K562 (cell line): ENCODE measurements around the gene ITPR1. TPM values are rescaled to one million over a fixed set of nuclear protein-coding genes. Genes with fewer than 3 reads are reported as not detected.

Experiments used
- KDM4B ChIP-seq, 2 experiments: fragments of 450-650 bp in 1 of 2; sonication (generic) in 1 of 2; IDR thresholded peaks; 2 replicates each; pipeline ENCODE4 v1.6.1; 2016 to 2017; ENCODE audit warnings: borderline replicate concordance in 2 of 2, antibody characterized with exemption in 1 of 2, low read depth in 1 of 2, mild to moderate bottlenecking in 1 of 2
- MECOM ChIP-seq: fragments of 250-450 bp; sonication (Bioruptor Pico); IDR thresholded peaks from 2 replicates; pipeline ENCODE4 v1.8.0; 2022; ENCODE audit warnings: inconsistent platforms
- SMAD4 ChIP-seq: fragments of 250-450 bp; sonication (Bioruptor Pico); conservative IDR thresholded peaks from 2 replicates; pipeline ENCODE4 v1.8.0; 2021; ENCODE audit warnings: inconsistent platforms, mild to moderate bottlenecking, moderate library complexity
- SMARCA4 ChIP-seq: fragments of 450-650 bp; IDR thresholded peaks from 2 replicates; pipeline ENCODE4 v1.6.1; 2016
- ZBTB1 ChIP-seq: sonication (generic); formaldehyde crosslinking; IDR thresholded peaks from 2 replicates; pipeline ENCODE4 v1.8.1; 2023; ENCODE audit warnings: missing genetic modification reagents, low read depth, mild to moderate bottlenecking, borderline replicate concordance
- ZNF407 ChIP-seq: fragments of 450-650 bp; IDR thresholded peaks from 2 replicates; pipeline ENCODE4 v1.6.1; 2016; ENCODE audit warnings: low read depth
- ZNF696 ChIP-seq: fragments of 250-450 bp; sonication (Bioruptor Pico); conservative IDR thresholded peaks from 2 replicates; pipeline ENCODE4 v1.4.0; 2020; ENCODE audit warnings: mild to moderate bottlenecking, moderate library complexity
- polyA plus RNA-seq, 8 experiments: library from polyadenylated mRNA; depleted of rRNA in 4 of 8; stranded (reverse) in 5 of 8; unstranded in 3 of 8; fragments of >200 nt; fragmentation: Nextera tagmentation in 2 of 8; fragmentation: Illumina TruSeq in 1 of 8; extraction: Ambion mirVana in 2 of 8; extraction: Trizol in 1 of 8; gene quantifications; 2 replicates each; pipeline versions ENCODE4 v1.2.1 to v1.2.3, GENCODE V29; 2011 to 2014; ENCODE audit warnings: inconsistent platforms in 1 of 8, missing spikeins in 1 of 8
- total RNA-seq, 7 experiments: library from RNA; depleted of rRNA in 6 of 7; stranded (reverse); fragments of >200 nt in 6 of 7; fragmentation: Illumina TruSeq in 2 of 7; extraction: Trizol in 2 of 7; gene quantifications; 2 replicates each; pipeline versions ENCODE4 v1.2.1 to v1.2.3, GENCODE V29; 2011 to 2021; ENCODE audit warnings: low replicate concordance in 1 of 7
- TF ChIP-seq, protein P1 (sequence below): fragments of 250-450 bp; sonication (Bioruptor Pico); IDR thresholded peaks from 2 replicates; pipeline ENCODE4 v1.9.0; 2021; ENCODE audit warnings: mild to moderate bottlenecking, inconsistent platforms
- TF ChIP-seq, protein P2 (sequence below): fragments of 200-800 bp; sonication (Bioruptor generic); IDR thresholded peaks from 2 replicates; pipeline ENCODE4 v1.6.1; 2017; ENCODE audit warnings: missing genetic modification characterization, missing compliant biosample characterization
- TF ChIP-seq, protein P3 (sequence below), 2 experiments: fragments of 450-650 bp in 1 of 2; sonication (generic) in 1 of 2; formaldehyde crosslinking; conservative IDR thresholded peaks; 2 replicates each; pipeline versions ENCODE4 v1.4.0 to v1.8.1; 2020 to 2022; ENCODE audit warnings: mild to moderate bottlenecking in 1 of 2, missing genetic modification reagents in 1 of 2
- TF ChIP-seq, protein P4 (sequence below): fragments of 250-450 bp; sonication (Bioruptor Pico); IDR thresholded peaks from 2 replicates; pipeline ENCODE4 v1.8.0; 2021; ENCODE audit warnings: moderate library complexity, mild to moderate bottlenecking, inconsistent platforms

ITPR1 gene
- total and polyA plus RNA-seq, 9 of the 15 experiments (the other 6 are each of a cell fraction or from before 2014, with no cell fraction given) = 22.4 to 40.0 (median 27.4) TPM

GRCh38 chr3:4729061-4729973, 236.2 kb downstream of the ITPR1 start (continued):
- no peak for TF ChIP-seq ZNF407
- TF ChIP-seq SMAD4 = no peak
- TF ChIP-seq KDM4B (IDR thresholded peaks at IDR 0.05; ENCODE audit: borderline replicate concordance in 2 of 2, low read depth in 1 of 2) = no peak
- TF ChIP-seq ZNF696 (CRISPR knock-in tag) = no peak
- TF ChIP-seq, protein P1, sequence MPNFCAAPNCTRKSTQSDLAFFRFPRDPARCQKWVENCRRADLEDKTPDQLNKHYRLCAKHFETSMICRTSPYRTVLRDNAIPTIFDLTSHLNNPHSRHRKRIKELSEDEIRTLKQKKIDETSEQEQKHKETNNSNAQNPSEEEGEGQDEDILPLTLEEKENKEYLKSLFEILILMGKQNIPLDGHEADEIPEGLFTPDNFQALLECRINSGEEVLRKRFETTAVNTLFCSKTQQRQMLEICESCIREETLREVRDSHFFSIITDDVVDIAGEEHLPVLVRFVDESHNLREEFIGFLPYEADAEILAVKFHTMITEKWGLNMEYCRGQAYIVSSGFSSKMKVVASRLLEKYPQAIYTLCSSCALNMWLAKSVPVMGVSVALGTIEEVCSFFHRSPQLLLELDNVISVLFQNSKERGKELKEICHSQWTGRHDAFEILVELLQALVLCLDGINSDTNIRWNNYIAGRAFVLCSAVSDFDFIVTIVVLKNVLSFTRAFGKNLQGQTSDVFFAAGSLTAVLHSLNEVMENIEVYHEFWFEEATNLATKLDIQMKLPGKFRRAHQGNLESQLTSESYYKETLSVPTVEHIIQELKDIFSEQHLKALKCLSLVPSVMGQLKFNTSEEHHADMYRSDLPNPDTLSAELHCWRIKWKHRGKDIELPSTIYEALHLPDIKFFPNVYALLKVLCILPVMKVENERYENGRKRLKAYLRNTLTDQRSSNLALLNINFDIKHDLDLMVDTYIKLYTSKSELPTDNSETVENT = no peak
- TF ChIP-seq SMARCA4 = no peak
- TF ChIP-seq, protein P2, sequence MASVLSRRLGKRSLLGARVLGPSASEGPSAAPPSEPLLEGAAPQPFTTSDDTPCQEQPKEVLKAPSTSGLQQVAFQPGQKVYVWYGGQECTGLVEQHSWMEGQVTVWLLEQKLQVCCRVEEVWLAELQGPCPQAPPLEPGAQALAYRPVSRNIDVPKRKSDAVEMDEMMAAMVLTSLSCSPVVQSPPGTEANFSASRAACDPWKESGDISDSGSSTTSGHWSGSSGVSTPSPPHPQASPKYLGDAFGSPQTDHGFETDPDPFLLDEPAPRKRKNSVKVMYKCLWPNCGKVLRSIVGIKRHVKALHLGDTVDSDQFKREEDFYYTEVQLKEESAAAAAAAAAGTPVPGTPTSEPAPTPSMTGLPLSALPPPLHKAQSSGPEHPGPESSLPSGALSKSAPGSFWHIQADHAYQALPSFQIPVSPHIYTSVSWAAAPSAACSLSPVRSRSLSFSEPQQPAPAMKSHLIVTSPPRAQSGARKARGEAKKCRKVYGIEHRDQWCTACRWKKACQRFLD (CRISPR knock-in tag) = no peak
- TF ChIP-seq ZBTB1 (CRISPR knock-in tag) = no peak
- TF ChIP-seq MECOM = no peak
- TF ChIP-seq, protein P3, sequence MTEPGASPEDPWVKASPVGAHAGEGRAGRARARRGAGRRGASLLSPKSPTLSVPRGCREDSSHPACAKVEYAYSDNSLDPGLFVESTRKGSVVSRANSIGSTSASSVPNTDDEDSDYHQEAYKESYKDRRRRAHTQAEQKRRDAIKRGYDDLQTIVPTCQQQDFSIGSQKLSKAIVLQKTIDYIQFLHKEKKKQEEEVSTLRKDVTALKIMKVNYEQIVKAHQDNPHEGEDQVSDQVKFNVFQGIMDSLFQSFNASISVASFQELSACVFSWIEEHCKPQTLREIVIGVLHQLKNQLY (CRISPR knock-in tag; conservative IDR thresholded peaks at IDR 0.05) = no peak
- TF ChIP-seq, protein P4, sequence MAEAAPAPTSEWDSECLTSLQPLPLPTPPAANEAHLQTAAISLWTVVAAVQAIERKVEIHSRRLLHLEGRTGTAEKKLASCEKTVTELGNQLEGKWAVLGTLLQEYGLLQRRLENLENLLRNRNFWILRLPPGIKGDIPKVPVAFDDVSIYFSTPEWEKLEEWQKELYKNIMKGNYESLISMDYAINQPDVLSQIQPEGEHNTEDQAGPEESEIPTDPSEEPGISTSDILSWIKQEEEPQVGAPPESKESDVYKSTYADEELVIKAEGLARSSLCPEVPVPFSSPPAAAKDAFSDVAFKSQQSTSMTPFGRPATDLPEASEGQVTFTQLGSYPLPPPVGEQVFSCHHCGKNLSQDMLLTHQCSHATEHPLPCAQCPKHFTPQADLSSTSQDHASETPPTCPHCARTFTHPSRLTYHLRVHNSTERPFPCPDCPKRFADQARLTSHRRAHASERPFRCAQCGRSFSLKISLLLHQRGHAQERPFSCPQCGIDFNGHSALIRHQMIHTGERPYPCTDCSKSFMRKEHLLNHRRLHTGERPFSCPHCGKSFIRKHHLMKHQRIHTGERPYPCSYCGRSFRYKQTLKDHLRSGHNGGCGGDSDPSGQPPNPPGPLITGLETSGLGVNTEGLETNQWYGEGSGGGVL (CRISPR knock-in tag) = no peak
